ENCODE data around the gene F2RL1.
"Not testable (repeated sequence)": the region's sequence is repeated elsewhere in the genome, so short reads cannot be mapped to it uniquely, and the experiment has no call there.

Gene F2RL1

GRCh38 chr5:76794871-76795270, 24.0 kb upstream of the F2RL1 start:
- no peak for DNase-seq
- TF ChIP-seq POLR2A (IDR thresholded peaks at IDR 0.05; ENCODE audit: low read length) (no peak), GATA1 (IDR thresholded peaks at IDR 0.05; ENCODE audit: low read depth, low read length) (no peak)

- no peak for DNase-seq
- TF ChIP-seq GATA1 (IDR thresholded peaks at IDR 0.05; ENCODE audit: low read depth, low read length) = no peak
These were observed 19.2 kb upstream of the F2RL1 start for GRCh38 chr5:76799588-76799987.

- no peak for DNase-seq
- no peak for TF ChIP-seq POLR2A (IDR thresholded peaks at IDR 0.05; ENCODE audit: low read length)
These were observed 18.3 kb upstream of the F2RL1 start for GRCh38 chr5:76800579-76800978.

- no peak for DNase-seq
- TF ChIP-seq POLR2A (IDR thresholded peaks at IDR 0.05; ENCODE audit: low read length) (no peak), GATA1 (IDR thresholded peaks at IDR 0.05; ENCODE audit: low read depth, low read length) (no peak)
These were observed 17.5 kb upstream of the F2RL1 start for GRCh38 chr5:76801159-76801802.

- DNase-seq = no peak
- TF ChIP-seq POLR2A (IDR thresholded peaks at IDR 0.05; ENCODE audit: low read length) = no peak
- no peak for TF ChIP-seq GATA1 (IDR thresholded peaks at IDR 0.05; ENCODE audit: low read depth, low read length)
These were observed 17.0 kb upstream of the F2RL1 start for GRCh38 chr5:76801803-76802195.

- no peak for TF ChIP-seq GATA1 (IDR thresholded peaks at IDR 0.05; ENCODE audit: low read depth, low read length)
- TF ChIP-seq POLR2A (IDR thresholded peaks at IDR 0.05; ENCODE audit: low read length) = no peak
- DNase-seq = no peak
These were observed 14.6 kb upstream of the F2RL1 start for GRCh38 chr5:76804266-76804665.

GRCh38 chr5:76805821-76806505, 12.9 kb upstream of the F2RL1 start:
- peak; percentile 33 to 41 for DNase-seq
- TF ChIP-seq GATA1 (IDR thresholded peaks at IDR 0.05; ENCODE audit: low read depth, low read length) = no peak
- no peak for TF ChIP-seq POLR2A (IDR thresholded peaks at IDR 0.05; ENCODE audit: low read length)

- no peak for DNase-seq
These were observed 11.5 kb upstream of the F2RL1 start for GRCh38 chr5:76807296-76807695.

GRCh38 chr5:76808141-76808691, 10.6 kb upstream of the F2RL1 start:
- TF ChIP-seq GATA1 (IDR thresholded peaks at IDR 0.05; ENCODE audit: low read depth, low read length) (no peak), POLR2A (IDR thresholded peaks at IDR 0.05; ENCODE audit: low read length) (no peak)
- DNase-seq = no peak

More at GRCh38 chr5:76807296-76807695, 11.5 kb upstream of the F2RL1 start:
- no peak for TF ChIP-seq POLR2A (IDR thresholded peaks at IDR 0.05; ENCODE audit: low read length)
- TF ChIP-seq GATA1 (IDR thresholded peaks at IDR 0.05; ENCODE audit: low read depth, low read length) = no peak

- no peak for DNase-seq
- TF ChIP-seq POLR2A (IDR thresholded peaks at IDR 0.05; ENCODE audit: low read length) = no peak
- TF ChIP-seq GATA1 (IDR thresholded peaks at IDR 0.05; ENCODE audit: low read depth, low read length) = no peak
These were observed 9.7 kb upstream of the F2RL1 start for GRCh38 chr5:76809141-76809540.

GRCh38 chr5:76810236-76810635, 8.6 kb upstream of the F2RL1 start:
- no peak for TF ChIP-seq GATA1 (IDR thresholded peaks at IDR 0.05; ENCODE audit: low read depth, low read length)
- TF ChIP-seq POLR2A (IDR thresholded peaks at IDR 0.05; ENCODE audit: low read length) = no peak
- no peak for DNase-seq

- no peak for DNase-seq
- no peak for TF ChIP-seq POLR2A (IDR thresholded peaks at IDR 0.05; ENCODE audit: low read length)
- no peak for TF ChIP-seq GATA1 (IDR thresholded peaks at IDR 0.05; ENCODE audit: low read depth, low read length)
These were observed 7.6 kb upstream of the F2RL1 start for GRCh38 chr5:76811214-76811613.

- not testable (repeated sequence) for DNase-seq
These were observed 6.6 kb upstream of the F2RL1 start for GRCh38 chr5:76812209-76812608.

- DNase-seq = no peak
- no peak for TF ChIP-seq POLR2A (IDR thresholded peaks at IDR 0.05; ENCODE audit: low read length)
- no peak for TF ChIP-seq GATA1 (IDR thresholded peaks at IDR 0.05; ENCODE audit: low read depth, low read length)
These were observed 4.8 kb upstream of the F2RL1 start for GRCh38 chr5:76813982-76814562.
